Ovary (tissue), 3 donors: ENCODE results near the gene SHKBP1.
A peak's percentile ranks its signal among the peaks of the same experiment; 100 is the strongest.

Experiments
- CTCF ChIP-seq, 3 donors: fragments of 450-650 bp in 2 of 3; fragments of 200-600 bp in 1 of 3; IDR thresholded peaks; one replicate each; pipeline versions ENCODE4 v1.5.1 to v1.8.0; 2016 to 2022; ENCODE audit warnings: antibody characterized with exemption in 3 of 3, mild to moderate bottlenecking in 1 of 3
- POLR2A ChIP-seq: fragments of 450-650 bp; IDR thresholded peaks from one replicate; pipeline ENCODE4 v1.6.1; 2017; ENCODE audit warnings: antibody characterized with exemption, mild to moderate bottlenecking, moderate library complexity
- donor health status: DM: no; HTN: no; CAD: no.

DNA sequence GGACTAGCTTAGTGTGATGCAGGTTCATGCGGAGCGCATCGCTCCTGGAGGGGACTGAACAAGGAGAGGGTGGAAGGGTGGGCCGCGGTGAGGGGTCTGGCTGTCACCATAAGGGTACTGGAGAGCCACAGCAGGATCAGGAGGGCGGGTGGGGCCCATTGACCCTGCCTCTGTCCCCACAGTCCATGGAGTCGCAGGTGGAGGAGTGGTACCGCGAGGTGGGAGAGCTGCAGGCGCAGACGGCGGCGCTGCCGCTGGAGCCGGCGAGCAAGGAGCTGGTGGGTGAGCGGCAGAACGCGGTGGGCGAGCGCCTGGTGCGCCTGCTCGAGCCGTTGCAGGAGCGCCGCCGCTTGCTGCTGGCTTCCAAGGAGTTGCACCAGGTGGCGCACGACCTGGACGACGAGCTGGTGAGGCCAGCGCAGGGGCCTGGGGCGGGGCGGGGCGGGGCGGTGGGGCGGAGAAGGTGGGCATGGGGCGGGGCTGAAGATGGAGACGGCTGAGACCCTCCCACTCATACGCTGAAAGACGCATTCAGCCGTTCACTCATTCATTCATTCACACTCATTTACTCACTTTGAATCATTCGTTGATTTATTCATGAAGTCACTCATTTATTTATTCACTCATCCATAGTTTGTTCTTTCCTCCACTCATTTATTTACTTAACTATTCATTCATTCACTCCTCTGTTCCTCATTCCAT lies 27.5 kb upstream of the SHKBP1 start:
- peak in 1 of 3 donors; percentile 14 for TF ChIP-seq CTCF (IDR thresholded peaks at IDR 0.05)
- no peak for TF ChIP-seq POLR2A
